ENCODE data around the gene RAB3GAP1. TPM values are rescaled to one million over a fixed set of nuclear protein-coding genes. Genes with fewer than 3 reads are reported as not detected.
A peak's percentile ranks its signal among the peaks of the same experiment; 100 is the strongest.

The RAB3GAP1 gene
- total RNA-seq, 1 donor: 80.0 TPM

GRCh38 chr2:135052997-135053474 is 944 bp downstream of the RAB3GAP1 start:
- no peak for TF ChIP-seq CTCF (IDR thresholded peaks at IDR 0.05; ENCODE audit: insufficient read depth, low read length)
- DNase-seq (ENCODE audit: low read depth): peak; percentile 20
- H3K4me3 ChIP-seq (ENCODE audit: low read depth, low read length): peak overlapping the region; percentile 98

- no peak overlapping the region for H3K4me3 ChIP-seq (ENCODE audit: low read depth, low read length)
- no peak for TF ChIP-seq CTCF (IDR thresholded peaks at IDR 0.05; ENCODE audit: insufficient read depth, low read length)
- peak; percentile 75 for DNase-seq (ENCODE audit: low read depth)
Measured at GRCh38 chr2:135055182-135055786, 3.2 kb downstream of the RAB3GAP1 start.

GRCh38 chr2:135056790-135057189 is 4.7 kb downstream of the RAB3GAP1 start:
- TF ChIP-seq CTCF (IDR thresholded peaks at IDR 0.05; ENCODE audit: insufficient read depth, low read length): no peak
- DNase-seq (ENCODE audit: low read depth): peak; percentile 58
- no peak overlapping the region for H3K4me3 ChIP-seq (ENCODE audit: low read depth, low read length)

GRCh38 chr2:135059577-135059976 is 7.5 kb downstream of the RAB3GAP1 start:
- no peak for TF ChIP-seq CTCF (IDR thresholded peaks at IDR 0.05; ENCODE audit: insufficient read depth, low read length)
- no peak for DNase-seq (ENCODE audit: low read depth)
- H3K4me3 ChIP-seq (ENCODE audit: low read depth, low read length): no peak overlapping the region

- no peak for TF ChIP-seq CTCF (IDR thresholded peaks at IDR 0.05; ENCODE audit: insufficient read depth, low read length)
- peak; percentile 14 for DNase-seq (ENCODE audit: low read depth)
Measured at GRCh38 chr2:135063210-135063609, 11.1 kb downstream of the RAB3GAP1 start.

GRCh38 chr2:135064149-135064548 is 12.1 kb downstream of the RAB3GAP1 start:
- no peak for DNase-seq (ENCODE audit: low read depth)
- H3K4me3 ChIP-seq (ENCODE audit: low read depth, low read length): no peak overlapping the region
- TF ChIP-seq CTCF (IDR thresholded peaks at IDR 0.05; ENCODE audit: insufficient read depth, low read length): no peak

More at GRCh38 chr2:135063210-135063609, 11.1 kb downstream of the RAB3GAP1 start:
- no peak overlapping the region for H3K4me3 ChIP-seq (ENCODE audit: low read depth, low read length)

GRCh38 chr2:135066710-135067109 is 14.6 kb downstream of the RAB3GAP1 start:
- no peak overlapping the region for H3K4me3 ChIP-seq (ENCODE audit: low read depth, low read length)
- no peak for DNase-seq (ENCODE audit: low read depth)
- TF ChIP-seq CTCF (IDR thresholded peaks at IDR 0.05; ENCODE audit: insufficient read depth, low read length): no peak

Measured in fibroblast of the aortic adventitia (primary cell).